ENCODE results near the gene PRIMA1. TPM values are rescaled to one million over a fixed set of nuclear protein-coding genes. Genes with fewer than 3 reads are reported as not detected.

The PRIMA1 gene
- total and polyA plus RNA-seq, 2 experiments from 2014 or later, result 2.1 to 3.5 TPM

- TF ChIP-seq REST (IDR thresholded peaks at IDR 0.05; ENCODE audit: unreplicated experiment), result no peak
- no peak for TF ChIP-seq ZNF114 (CRISPR knock-in tag; IDR thresholded peaks at IDR 0.05)
- TF ChIP-seq CREB1 (CRISPR knock-in tag; IDR thresholded peaks at IDR 0.05; ENCODE audit: low read depth), result no peak
- no peak for TF ChIP-seq CTCF (conservative IDR thresholded peaks at IDR 0.05; ENCODE audit: low read depth in 2 of 2)
These were observed 61.1 kb downstream of the PRIMA1 start (continued) for GRCh38 chr14:93727039-93727740.

DNA sequence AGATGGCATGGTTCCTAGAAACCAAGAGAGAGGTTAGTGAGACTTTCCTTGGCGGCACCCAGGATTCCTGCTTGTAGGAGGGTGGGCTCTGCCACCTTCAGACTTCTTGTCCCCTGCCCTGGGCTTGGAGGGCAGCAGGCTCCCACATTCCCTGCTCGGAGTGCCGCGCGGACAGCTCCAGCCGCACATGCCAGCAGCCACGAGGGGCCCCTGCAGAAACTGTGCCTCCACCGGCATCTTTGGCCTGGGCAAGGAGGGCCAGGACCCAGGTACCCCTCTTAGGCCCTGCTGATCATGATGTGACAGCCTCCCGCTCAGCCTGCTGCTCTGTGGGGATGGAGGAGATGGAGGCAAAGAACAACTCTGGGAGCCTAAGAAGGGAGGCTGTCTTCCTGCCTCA lies 62.3 kb downstream of the PRIMA1 start:
- no peaks in the 10 kb centered on the region; the same call in 2 of the 3 replicates for H3K36me3 Mint-ChIP-seq (ENCODE audit: low read depth)
- 0 out of 2 replicates have a peak, but pooled peaks cover 3% of the 10 kb centered on the region for H3K9me2 ChIP-seq (ENCODE audit: insufficient read depth)
- peaks cover 5% of the 10 kb centered on the region for H3K27me3 Mint-ChIP-seq (ENCODE audit: insufficient read depth, low read depth, poor library complexity)
- H3K4me1 Mint-ChIP-seq, result peaks cover 15% of the 10 kb centered on the region
- DNase-seq (ENCODE audit: low spot score) (no peak), ATAC-seq (no peak)
- no peak overlapping the region for H3K27ac Mint-ChIP-seq
- H3K4me3 Mint-ChIP-seq, result no peak overlapping the region
- H3K27me3 ChIP-seq (ENCODE audit: insufficient read depth), result no peaks in the 10 kb centered on the region
- no peak overlapping the region for H3K27ac ChIP-seq (ENCODE audit: low read depth)
- H3K4me2 ChIP-seq, result no peak overlapping the region
- H2AFZ ChIP-seq, result no peak overlapping the region
- H3K9me3 Mint-ChIP-seq, result no peaks in the 10 kb centered on the region
- H3K4me1 ChIP-seq (ENCODE audit: insufficient read depth), result no peaks in the 10 kb centered on the region
- no peak overlapping the region for H3K4me3 ChIP-seq
- no peaks in the 10 kb centered on the region for H3F3A ChIP-seq (replicated peaks; ENCODE audit: low read depth)
- no peaks in the 10 kb centered on the region for H3K79me2 ChIP-seq (replicated peaks; ENCODE audit: insufficient read depth)
- H3K36me3 ChIP-seq (ENCODE audit: insufficient read depth), result no peaks in the 10 kb centered on the region
- no peaks in the 10 kb centered on the region for H4K20me1 ChIP-seq (replicated peaks; ENCODE audit: insufficient read depth)
- TF ChIP-seq NANOG (IDR thresholded peaks at IDR 0.05; ENCODE audit: borderline replicate concordance), result no peak
- no peak for TF ChIP-seq CTCF (conservative IDR thresholded peaks at IDR 0.05; ENCODE audit: low read depth in 2 of 2)
- no peak for TF ChIP-seq EZH2phosphoT487 (IDR thresholded peaks at IDR 0.05; ENCODE audit: unreplicated experiment)
- no peak for TF ChIP-seq POLR2AphosphoS5 (IDR thresholded peaks at IDR 0.05; ENCODE audit: low read depth)
- TF ChIP-seq REST (IDR thresholded peaks at IDR 0.05; ENCODE audit: unreplicated experiment), result no peak
- TF ChIP-seq ZNF331 (CRISPR knock-in tag; IDR thresholded peaks at IDR 0.05; ENCODE audit: low read depth), result no peak
- TF ChIP-seq ZNF114 (CRISPR knock-in tag; IDR thresholded peaks at IDR 0.05), result no peak
- TF ChIP-seq CREB1 (CRISPR knock-in tag; IDR thresholded peaks at IDR 0.05; ENCODE audit: low read depth), result no peak
- TF ChIP-seq ETS1 (IDR thresholded peaks at IDR 0.05), result no peak
- TF ChIP-seq EZH2 (IDR thresholded peaks at IDR 0.05; ENCODE audit: low read depth, unreplicated experiment), result no peak
- TF ChIP-seq STAT1 (IDR thresholded peaks at IDR 0.05; ENCODE audit: unreplicated experiment), result no peak
- TF ChIP-seq JUNB (IDR thresholded peaks at IDR 0.05; ENCODE audit: unreplicated experiment), result no peak

Measured in GM23338 (cell line).